ENCODE data around the gene SLC51A.
"Not testable (repeated sequence)": the region's sequence is repeated elsewhere in the genome, so short reads cannot be mapped to it uniquely, and the experiment has no call there.

SLC51A gene

GRCh38 chr3:196240424-196240823, 24.1 kb downstream of the SLC51A start:
- no peak for DNase-seq (ENCODE audit: low spot score)

- DNase-seq (ENCODE audit: low spot score): no peak
Observed at GRCh38 chr3:196241704-196242103, 25.4 kb downstream of the SLC51A start.

GRCh38 chr3:196244166-196244565, 27.8 kb downstream of the SLC51A start:
- not testable (repeated sequence) for DNase-seq (ENCODE audit: low spot score)

GRCh38 chr3:196246612-196247308, 30.4 kb downstream of the SLC51A start:
- DNase-seq (ENCODE audit: low spot score): no peak

- no peak for DNase-seq (ENCODE audit: low spot score)
Observed at GRCh38 chr3:196251918-196252317, 35.6 kb downstream of the SLC51A start.

- no peak for DNase-seq (ENCODE audit: low spot score)
Observed at GRCh38 chr3:196254376-196255283, 38.3 kb downstream of the SLC51A start.

GRCh38 chr3:196255776-196256175, 39.4 kb downstream of the SLC51A start:
- no peak for DNase-seq (ENCODE audit: low spot score)

- no peak for DNase-seq (ENCODE audit: low spot score)
Observed at GRCh38 chr3:196260784-196261183, 44.5 kb downstream of the SLC51A start.

- no peak for DNase-seq (ENCODE audit: low spot score)
Observed at GRCh38 chr3:196263819-196264218, 47.5 kb downstream of the SLC51A start.

GRCh38 chr3:196268284-196269163, 52.2 kb downstream of the SLC51A start:
- DNase-seq (ENCODE audit: low spot score): no peak

GRCh38 chr3:196270499-196270898, 54.2 kb downstream of the SLC51A start:
- peak; percentile 10 for DNase-seq (ENCODE audit: low spot score)

GRCh38 chr3:196272826-196273225, 56.5 kb downstream of the SLC51A start:
- no peak for DNase-seq (ENCODE audit: low spot score)

- DNase-seq (ENCODE audit: low spot score): no peak
Observed at GRCh38 chr3:196273655-196274054, 57.3 kb downstream of the SLC51A start.

GRCh38 chr3:196274585-196274984, 58.3 kb downstream of the SLC51A start:
- DNase-seq (ENCODE audit: low spot score): no peak

- no peak for DNase-seq (ENCODE audit: low spot score)
Observed at GRCh38 chr3:196275126-196275525, 58.8 kb downstream of the SLC51A start.

- DNase-seq (ENCODE audit: low spot score): no peak
Observed at GRCh38 chr3:196280689-196281440, 64.5 kb downstream of the SLC51A start.

GRCh38 chr3:196281962-196282361, 65.6 kb downstream of the SLC51A start:
- no peak for DNase-seq (ENCODE audit: low spot score)

Data from Ammon's horn (tissue), 1 donor.